Esophagus muscularis mucosa (tissue), 4 donors: Measurements from ENCODE around the gene CSTB. TPM values are rescaled to one million over a fixed set of nuclear protein-coding genes. Genes with fewer than 3 reads are reported as not detected.
A peak's percentile ranks its signal among the peaks of the same experiment; 100 is the strongest.

Experiments
- DNase-seq: peaks from one replicate; pipeline ENCODE4 v3.0.0-alpha.2; 2017; ENCODE audit errors: extremely low spot score
- H3K27ac ChIP-seq, 4 donors: fragments of 200-600 bp; sonication (generic); replicated peaks in 1 of 4; 1 replicate in 3 of 4; 2 replicates in 1 of 4; pipeline ENCODE4 v1.5.1; 2016 to 2019; ENCODE audit warnings: mild to moderate bottlenecking in 1 of 4
- H3K27me3 ChIP-seq, 4 donors: fragments of 200-600 bp; sonication (generic); one replicate each; pipeline versions ENCODE4 v1.5.1 to v1.6.0; 2016 to 2019
- H3K36me3 ChIP-seq, 4 donors: fragments of 200-600 bp; sonication (generic); one replicate each; pipeline ENCODE4 v1.5.1; 2016 to 2019
- H3K4me1 ChIP-seq, 4 donors: fragments of 200-600 bp; sonication (generic); one replicate each; pipeline ENCODE4 v1.5.1; 2016 to 2019
- H3K4me3 ChIP-seq, 4 donors: fragments of 200-600 bp; sonication (generic); 1 replicate in 2 of 4; 2 replicates in 2 of 4; pipeline ENCODE4 v1.5.1; 2016 to 2019; ENCODE audit warnings: mild to moderate bottlenecking in 4 of 4, moderate library complexity in 1 of 4
- H3K9me3 ChIP-seq, 4 donors: fragments of 200-600 bp; sonication (generic); 1 replicate in 3 of 4; 2 replicates in 1 of 4; pipeline ENCODE4 v1.5.1; 2016 to 2019
- CTCF ChIP-seq, 3 experiments: fragments of 200-600 bp in 2 of 3; fragments of 450-650 bp in 1 of 3; sonication (generic) in 2 of 3; IDR thresholded peaks; one replicate each; pipeline ENCODE4 v1.5.1; 2017 to 2019; ENCODE audit warnings: antibody characterized with exemption in 3 of 3, mild to moderate bottlenecking in 2 of 3, moderate library complexity in 1 of 3
- EP300 ChIP-seq: sonication (generic); formaldehyde crosslinking; IDR thresholded peaks from one replicate; pipeline ENCODE4 v1.6.1; 2017; ENCODE audit warnings: antibody characterized with exemption
- POLR2A ChIP-seq: fragments of 450-650 bp; IDR thresholded peaks from one replicate; pipeline ENCODE4 v1.6.1; 2017; ENCODE audit warnings: antibody characterized with exemption, moderate library complexity, mild to moderate bottlenecking, low read depth
- POLR2AphosphoS5 ChIP-seq, 2 donors: sonication (generic); formaldehyde crosslinking; IDR thresholded peaks; one replicate each; pipeline ENCODE4 v1.6.1; 2017; ENCODE audit warnings: antibody characterized with exemption in 2 of 2
- WGBS: methylation state at CpG from one replicate; pipeline ENCODE4 v1.1.5; 2018; 5-methylcytosine and 5-hydroxymethylcytosine counted together
- intact Hi-C: fragments of 100-400 bp; cut with DNase I; formaldehyde crosslinking; loops from one replicate; pipeline ENCODE4 v1.15.1; 2023
- total RNA-seq, 4 donors: library from RNA; depleted of rRNA; stranded (reverse); fragments of >200 nt; gene quantifications; one replicate each; pipeline versions ENCODE4 v1.1.0 to v1.2.1, GENCODE V29; 2016

CSTB gene
- total RNA-seq, 4 donors from 2014 or later = 5.0 to 21.1 (median 8.1) TPM

GRCh38 chr21:43744725-43745124, 31.4 kb downstream of the CSTB start:
- Histone ChIP-seq H3K36me3 (peaks cover 11 to 82% (median 72%) of the 10 kb centered on the region in 4 donors), H3K4me3 (no peak overlapping the region), H3K4me1 (peaks cover 0 to 17% (median 4%) of the 10 kb centered on the region in 4 donors), H3K27ac (no peak overlapping the region), H3K9me3 (no peaks in the 10 kb centered on the region), H3K27me3 (no peaks in the 10 kb centered on the region)
- intact Hi-C loops = no loop called here
- WGBS = 96% methylated on average over 18 of the region's 18 CpGs
- DNase-seq = no peak
- no peak for TF ChIP-seq CTCF (IDR thresholded peaks at IDR 0.05)

- no peaks in the 10 kb centered on the region for H3K27me3 ChIP-seq
- no peak overlapping the region for H3K4me3 ChIP-seq
- no peak for DNase-seq
- H3K4me1 ChIP-seq = peaks cover 0 to 17% (median 4%) of the 10 kb centered on the region in 4 donors
- intact Hi-C loops = no loop called here
- H3K36me3 ChIP-seq = peaks cover 6 to 74% (median 64%) of the 10 kb centered on the region in 4 donors
- no peak for TF ChIP-seq EP300
- no peak for TF ChIP-seq POLR2AphosphoS5 (IDR thresholded peaks at IDR 0.05)
- 98% methylated on average over 5 of the region's 8 CpGs for WGBS
- no peaks in the 10 kb centered on the region for H3K9me3 ChIP-seq
- H3K27ac ChIP-seq = no peak overlapping the region
Measured at GRCh38 chr21:43743947-43744346, 32.2 kb downstream of the CSTB start.

DNA sequence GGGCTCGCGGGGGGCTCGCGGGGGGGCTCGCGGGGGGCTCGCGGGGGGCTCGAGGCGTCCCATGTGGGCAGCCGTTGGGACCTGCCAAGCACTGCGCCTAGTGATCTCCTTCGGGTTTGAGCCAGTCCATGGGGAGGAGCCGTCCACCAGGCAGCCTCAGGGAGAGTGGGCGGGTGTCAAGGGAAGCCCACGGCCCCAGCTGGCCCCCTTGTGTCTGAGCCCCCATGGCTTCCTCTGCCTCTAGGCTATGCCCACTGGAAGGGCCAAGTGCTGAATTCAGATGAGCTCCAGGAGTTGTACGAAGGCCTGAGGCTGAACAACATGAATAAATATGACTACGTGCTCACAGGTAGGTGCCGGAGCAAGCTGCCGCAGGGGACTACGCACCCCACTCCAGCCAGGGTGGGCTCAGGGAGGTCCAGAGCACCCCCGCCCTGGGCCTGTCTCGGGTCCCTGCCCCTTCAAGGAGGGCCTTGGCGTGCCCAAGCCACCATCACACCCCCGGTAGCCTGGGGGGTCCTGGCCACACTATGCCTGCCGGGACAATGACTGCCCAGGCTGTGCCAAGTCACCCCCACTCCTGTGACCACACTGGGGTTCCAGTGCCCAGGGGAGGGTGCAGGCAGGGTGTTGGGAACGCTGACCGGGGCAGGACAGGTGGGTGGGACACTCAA, 34.5 kb downstream of the CSTB start:
- peaks cover 0 to 17% (median 4%) of the 10 kb centered on the region in 4 donors for H3K4me1 ChIP-seq
- no peak for TF ChIP-seq POLR2AphosphoS5 (IDR thresholded peaks at IDR 0.05)
- no peak for TF ChIP-seq POLR2A
- no peak for TF ChIP-seq EP300
- intact Hi-C loops = no loop called here
- no peaks in the 10 kb centered on the region for H3K9me3 ChIP-seq
- H3K36me3 ChIP-seq = peaks cover 5 to 68% (median 54%) of the 10 kb centered on the region in 4 donors
- DNase-seq = no peak
- H3K27ac ChIP-seq = peak overlapping the region in 1 of 4 donors; percentile 35
- WGBS = 63% methylated on average over 11 of the region's 28 CpGs
- H3K4me3 ChIP-seq = no peak overlapping the region
- H3K27me3 ChIP-seq = no peaks in the 10 kb centered on the region

DNA sequence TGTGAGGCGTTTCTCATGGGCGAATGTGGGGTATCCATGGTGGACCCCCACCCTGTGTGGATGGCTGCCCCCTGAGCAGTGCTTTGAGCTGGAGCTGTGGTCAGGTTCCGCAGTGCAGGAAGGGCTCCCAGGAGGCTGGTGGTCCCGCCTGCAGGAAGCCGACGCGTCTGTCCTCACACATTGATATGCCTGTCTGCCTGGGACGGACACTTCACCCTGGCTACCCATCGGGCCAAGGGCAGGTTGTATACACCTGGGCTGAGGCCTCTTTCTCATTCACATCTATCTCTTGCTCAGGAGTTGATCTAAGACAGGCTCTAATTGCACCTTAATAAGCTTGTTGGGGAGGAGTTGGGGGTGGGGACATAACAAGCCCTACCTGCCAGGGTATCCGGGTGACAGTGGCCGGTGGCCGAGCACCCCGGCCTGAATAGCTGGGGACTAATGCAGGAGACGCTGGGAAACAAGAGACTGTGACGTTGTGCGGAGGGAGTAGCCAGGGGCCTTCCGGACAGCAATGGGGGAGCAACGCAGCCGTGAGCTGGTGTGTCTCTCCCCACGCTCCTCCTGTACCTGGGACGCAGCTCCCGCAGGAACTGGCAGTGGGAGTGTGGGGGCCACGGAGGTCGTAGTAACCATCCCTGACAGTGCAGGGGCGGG, 35.5 kb downstream of the CSTB start:
- no peaks in the 10 kb centered on the region for H3K9me3 ChIP-seq
- H3K27ac ChIP-seq = peak overlapping the region; percentile 52 to 73 (median 65)
- DNase-seq = no peak

DNA sequence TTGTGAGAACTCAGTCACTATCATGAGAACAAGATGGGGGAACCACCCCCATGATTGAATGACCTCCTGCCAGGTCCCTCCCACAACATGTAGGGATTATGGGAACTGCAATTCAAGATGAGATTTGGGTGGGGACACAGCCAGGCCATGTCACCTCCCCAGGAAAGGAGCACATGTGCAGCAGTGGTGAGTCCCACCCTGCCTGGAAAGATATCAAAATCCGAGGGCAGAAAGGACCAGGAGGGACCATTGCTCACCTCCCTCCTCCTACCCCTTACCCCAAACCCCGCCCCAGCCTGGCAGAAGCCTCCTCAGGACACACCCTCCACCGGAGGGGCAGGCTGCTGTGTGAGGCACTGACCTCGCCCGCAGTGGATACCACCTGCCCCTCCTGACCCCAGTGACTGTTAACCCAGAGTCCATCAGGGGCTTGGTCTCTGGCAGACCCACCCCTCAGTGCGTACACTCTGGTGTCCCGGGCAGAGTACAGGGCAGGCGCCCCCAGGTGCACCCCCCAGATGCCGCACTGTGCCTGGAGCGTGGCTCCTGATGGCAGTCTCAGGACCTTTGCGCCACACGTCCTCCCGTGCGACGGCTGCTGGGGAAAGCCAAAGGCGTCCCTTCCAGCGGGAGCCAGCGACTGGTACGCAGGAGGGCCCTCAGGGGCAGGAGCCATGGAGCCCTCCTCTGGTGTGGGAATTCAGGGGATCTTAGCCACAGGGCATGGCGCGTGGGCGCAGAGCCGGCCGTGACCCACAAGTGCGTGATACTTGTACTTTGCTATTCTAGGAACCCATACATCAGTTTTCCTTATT, 36.3 kb downstream of the CSTB start:
- Histone ChIP-seq H3K36me3 (peaks cover 5 to 52% (median 42%) of the 10 kb centered on the region in 4 donors), H3K4me3 (no peak overlapping the region), H3K27ac (peak overlapping the region; percentile 40 to 73 (median 65)), H3K27me3 (no peaks in the 10 kb centered on the region), H3K9me3 (no peaks in the 10 kb centered on the region), H3K4me1 (peaks cover 5 to 30% (median 14%) of the 10 kb centered on the region in 4 donors)
- TF ChIP-seq CTCF (IDR thresholded peaks at IDR 0.05) (no peak), POLR2AphosphoS5 (IDR thresholded peaks at IDR 0.05) (no peak), EP300 (no peak), POLR2A (no peak)
- intact Hi-C loops = no loop called here
- WGBS = 88% methylated on average over 12 of the region's 25 CpGs
- no peak for DNase-seq

More for the DNA sequence above, 35.5 kb downstream of the CSTB start:
- TF ChIP-seq POLR2AphosphoS5 (IDR thresholded peaks at IDR 0.05) = no peak
- no peak for TF ChIP-seq POLR2A
- TF ChIP-seq CTCF (IDR thresholded peaks at IDR 0.05) = no peak
- no peak for TF ChIP-seq EP300
- 44% methylated on average over 15 of the region's 25 CpGs for WGBS
- H3K36me3 ChIP-seq = peaks cover 5 to 59% (median 47%) of the 10 kb centered on the region in 4 donors
- peak overlapping the region in 2 of 4 donors; percentile 5 to 30 for H3K4me3 ChIP-seq
- no peaks in the 10 kb centered on the region for H3K27me3 ChIP-seq
- peaks cover 0 to 22% (median 6%) of the 10 kb centered on the region in 4 donors for H3K4me1 ChIP-seq
- intact Hi-C loops = no loop called here
